ENCODE results near the gene LIFR. TPM values are rescaled to one million over a fixed set of nuclear protein-coding genes. Genes with fewer than 3 reads are reported as not detected.

Gene LIFR
- total and polyA plus RNA-seq, 2 experiments from 2014 or later: 20.7 to 35.6 TPM

- no peaks in the 10 kb centered on the region for H3K4me1 ChIP-seq (ENCODE audit: low read depth)
- H3K9me3 ChIP-seq (ENCODE audit: low read depth): no peaks in the 10 kb centered on the region
- DNase-seq (ENCODE audit: low read depth in 1 of 2, low spot score in 1 of 2): no peak
- no peaks in the 10 kb centered on the region for H3K36me3 ChIP-seq
- no peaks in the 10 kb centered on the region for H3K27me3 ChIP-seq
- TF ChIP-seq CTCF (IDR thresholded peaks at IDR 0.05; ENCODE audit: low read depth, low read length): no peak
- no peak overlapping the region for H3K27ac ChIP-seq
- no peak overlapping the region for H3K4me3 ChIP-seq
Observed at GRCh38 chr5:38451074-38451725, 105.2 kb downstream of the LIFR start.

GRCh38 chr5:38450627-38451026 lies 105.8 kb downstream of the LIFR start:
- TF ChIP-seq CTCF (IDR thresholded peaks at IDR 0.05; ENCODE audit: low read depth, low read length): no peak
- no peaks in the 10 kb centered on the region for H3K36me3 ChIP-seq
- no peak for DNase-seq (ENCODE audit: low read depth in 1 of 2, low spot score in 1 of 2)
- H3K4me3 ChIP-seq: no peak overlapping the region
- H3K27me3 ChIP-seq: no peaks in the 10 kb centered on the region
- H3K27ac ChIP-seq: no peak overlapping the region
- H3K9me3 ChIP-seq (ENCODE audit: low read depth): no peaks in the 10 kb centered on the region
- no peaks in the 10 kb centered on the region for H3K4me1 ChIP-seq (ENCODE audit: low read depth)

GRCh38 chr5:38448568-38449350 lies 107.7 kb downstream of the LIFR start:
- Histone ChIP-seq H3K4me3 (no peak overlapping the region), H3K27ac (no peak overlapping the region), H3K27me3 (no peaks in the 10 kb centered on the region), H3K4me1 (ENCODE audit: low read depth) (no peaks in the 10 kb centered on the region), H3K36me3 (no peaks in the 10 kb centered on the region), H3K9me3 (ENCODE audit: low read depth) (no peaks in the 10 kb centered on the region)
- DNase-seq (ENCODE audit: low read depth in 1 of 2, low spot score in 1 of 2): peak in 1 of 2 donors; percentile 61
- TF ChIP-seq CTCF (IDR thresholded peaks at IDR 0.05; ENCODE audit: low read depth, low read length): no peak

GRCh38 chr5:38447786-38448185 lies 108.7 kb downstream of the LIFR start:
- H3K4me1 ChIP-seq (ENCODE audit: low read depth): no peaks in the 10 kb centered on the region
- no peak for TF ChIP-seq CTCF (IDR thresholded peaks at IDR 0.05; ENCODE audit: low read depth, low read length)
- H3K4me3 ChIP-seq: no peak overlapping the region
- no peak overlapping the region for H3K27ac ChIP-seq
- H3K36me3 ChIP-seq: no peaks in the 10 kb centered on the region
- H3K27me3 ChIP-seq: no peaks in the 10 kb centered on the region
- DNase-seq (ENCODE audit: low read depth in 1 of 2, low spot score in 1 of 2): peak in 1 of 2 donors; percentile 35
- no peaks in the 10 kb centered on the region for H3K9me3 ChIP-seq (ENCODE audit: low read depth)

- Histone ChIP-seq H3K9me3 (ENCODE audit: low read depth) (no peaks in the 10 kb centered on the region), H3K27me3 (no peaks in the 10 kb centered on the region), H3K4me1 (ENCODE audit: low read depth) (no peaks in the 10 kb centered on the region), H3K4me3 (no peak overlapping the region), H3K27ac (no peak overlapping the region), H3K36me3 (no peaks in the 10 kb centered on the region)
- no peak for DNase-seq (ENCODE audit: low read depth in 1 of 2, low spot score in 1 of 2)
- TF ChIP-seq CTCF (IDR thresholded peaks at IDR 0.05; ENCODE audit: low read depth, low read length): no peak
Observed at GRCh38 chr5:38447056-38447455, 109.4 kb downstream of the LIFR start.

Measured in cardiac muscle cell (in vitro differentiated cells and primary cell).